A673 (cell line): ENCODE measurements around the gene GPR142. TPM values are rescaled to one million over a fixed set of nuclear protein-coding genes. Genes with fewer than 3 reads are reported as not detected.

Experiments
- BruUV-seq: library from RNA; stranded (reverse); fragments of 400-500 nt; replicated peaks from 2 replicates; lab custom pipeline; 2021; lab: Mats Ljungman, UMichigan
- CTCF ChIA-PET: fragments of 300-600 bp; sonication (Branson Sonifier 250); formaldehyde crosslinking; loops from one replicate; lab custom pipeline; 2022; ENCODE audit warnings: antibody characterized with exemption; lab: Charles Lee
- POLR2A ChIA-PET: fragments of 300-600 bp; sonication (Branson Sonifier 250); formaldehyde crosslinking; loops from one replicate; lab custom pipeline; 2022; ENCODE audit warnings: antibody characterized with exemption; ENCODE audit not compliant: low non-redundant PET; lab: Charles Lee
- DNase-seq: peaks from one replicate; pipeline ENCODE4 v3.0.0-alpha.2; 2015; ENCODE audit warnings: low spot score
- H3K27ac ChIP-seq: fragments of 200-600 bp; sonication (generic); 2 replicates; pipeline ENCODE4 v1.5.1; 2016; ENCODE audit warnings: mixed run types, low read depth, mild to moderate bottlenecking, mixed read lengths, antibody characterized with exemption, low read length; ENCODE audit not compliant: poor library complexity, severe bottlenecking
- H3K27me3 ChIP-seq: fragments of 200-600 bp; sonication (generic); replicated peaks from 2 replicates; pipeline ENCODE4 v1.6.1; 2017; ENCODE audit warnings: mixed run types, low read depth, mild to moderate bottlenecking, mixed read lengths, antibody characterized with exemption, low read length; ENCODE audit not compliant: insufficient read depth, poor library complexity
- H3K36me3 ChIP-seq: fragments of 200-600 bp; sonication (generic); 2 replicates; pipeline ENCODE4 v1.6.1; 2016; ENCODE audit warnings: mixed run types, mild to moderate bottlenecking, mixed read lengths, antibody characterized with exemption, low read length; ENCODE audit not compliant: insufficient read depth, poor library complexity, severe bottlenecking
- H3K4me1 ChIP-seq: fragments of 200-600 bp; sonication (generic); 2 replicates; pipeline ENCODE4 v1.6.1; 2017; ENCODE audit warnings: mixed run types, mild to moderate bottlenecking, mixed read lengths, antibody characterized with exemption, low read length; ENCODE audit not compliant: insufficient read depth, poor library complexity, severe bottlenecking
- H3K4me3 ChIP-seq: fragments of 200-600 bp; sonication (generic); 2 replicates; pipeline ENCODE4 v1.5.1; 2016; ENCODE audit warnings: low read depth, mixed run types, mild to moderate bottlenecking, mixed read lengths, low read length; ENCODE audit not compliant: poor library complexity, severe bottlenecking
- H3K9me3 ChIP-seq: fragments of 200-600 bp; sonication (generic); 2 replicates; pipeline ENCODE4 v1.6.1; 2016; ENCODE audit warnings: mixed run types, low read depth, mild to moderate bottlenecking, mixed read lengths, antibody characterized with exemption, low read length; ENCODE audit not compliant: poor library complexity, severe bottlenecking
- CTCF ChIP-seq: fragments of 300-800, 200-600 bp; sonication (generic); conservative IDR thresholded peaks from 2 replicates; pipeline ENCODE4 v1.5.1; 2017; ENCODE audit warnings: low read depth, mild to moderate bottlenecking, antibody characterized with exemption, low read length, moderate library complexity, mixed read lengths
- EZH2 ChIP-seq: fragments of 200-600 bp; sonication (generic); IDR thresholded peaks from 2 replicates; pipeline ENCODE4 v1.6.1; 2017; ENCODE audit warnings: borderline replicate concordance, low read depth, mild to moderate bottlenecking, mixed read lengths, antibody characterized with exemption, low read length; ENCODE audit not compliant: poor library complexity, severe bottlenecking
- intact Hi-C: fragments of 100-400 bp; cut with micrococcal nuclease; formaldehyde crosslinking; loops from one replicate; pipeline ENCODE4 v1.10.0; 2022; ENCODE audit not compliant: unreplicated experiment
- total RNA-seq: library from RNA; stranded (reverse); gene quantifications from 2 replicates; pipeline ENCODE4 v1.2.3, GENCODE V29; 2021

Gene GPR142
- total RNA-seq, 1 experiment from 2014 or later: 0.24 TPM

GRCh38 chr17:74332017-74332650, 35.2 kb upstream of the GPR142 start:
- DNase-seq: no peak
- CTCF ChIA-PET: no interaction called here
- no peaks in the 10 kb centered on the region for H3K9me3 ChIP-seq
- POLR2A ChIA-PET: no interaction called here
- H3K4me3 ChIP-seq: no peak overlapping the region
- intact Hi-C loops: no loop called here
- H3K27ac ChIP-seq: no peak overlapping the region
- BruUV-seq: no TSS peak
- no peaks in the 10 kb centered on the region for H3K36me3 ChIP-seq
- TF ChIP-seq CTCF: no peak
- no peak for TF ChIP-seq EZH2
- H3K27me3 ChIP-seq: no peaks in the 10 kb centered on the region
- H3K4me1 ChIP-seq: no peaks in the 10 kb centered on the region

GRCh38 chr17:74332763-74333283, 34.5 kb upstream of the GPR142 start:
- no peak for TF ChIP-seq EZH2
- no peak for TF ChIP-seq CTCF
- DNase-seq: no peak
- ChIA-PET POLR2A (no interaction called here), CTCF (no interaction called here)
- BruUV-seq: no TSS peak
- no peaks in the 10 kb centered on the region for H3K4me1 ChIP-seq
- no peaks in the 10 kb centered on the region for H3K36me3 ChIP-seq
- H3K27ac ChIP-seq: no peak overlapping the region
- intact Hi-C loops: no loop called here
- no peak overlapping the region for H3K4me3 ChIP-seq
- H3K27me3 ChIP-seq: no peaks in the 10 kb centered on the region
- no peaks in the 10 kb centered on the region for H3K9me3 ChIP-seq

DNA sequence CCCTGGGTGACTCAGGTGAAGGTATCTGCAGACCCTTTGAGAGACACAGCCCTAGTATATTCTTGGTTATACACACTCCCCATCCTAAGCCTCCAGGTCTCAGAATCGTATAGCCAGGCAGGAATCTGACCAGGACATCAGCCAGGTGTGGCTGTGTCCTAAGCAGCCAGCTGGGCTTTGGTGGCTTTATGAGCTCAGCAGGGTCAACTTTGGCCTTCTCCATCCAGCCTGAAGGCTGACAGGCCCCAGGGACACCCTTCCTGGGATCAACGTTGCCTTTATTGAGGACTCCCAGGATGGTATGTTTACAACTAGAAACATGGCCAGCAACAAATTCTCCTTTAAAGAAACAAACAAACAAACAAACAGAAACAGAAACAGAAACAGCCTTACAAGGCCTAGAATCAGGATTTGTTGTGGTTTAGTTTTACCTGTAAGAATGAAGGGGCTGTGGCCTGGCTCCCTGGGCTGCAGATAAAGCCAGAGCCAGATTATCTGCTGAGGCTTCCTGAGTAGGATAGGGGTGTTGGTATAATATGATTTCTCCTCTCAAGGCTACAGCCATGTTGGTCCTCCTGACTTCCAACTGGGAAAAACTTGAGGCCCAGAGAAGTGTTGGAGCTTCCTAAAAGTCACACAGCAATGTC, 32.8 kb upstream of the GPR142 start:
- no TSS peak for BruUV-seq
- TF ChIP-seq EZH2 (no peak), CTCF (no peak)
- DNase-seq: no peak
- intact Hi-C loops: no loop called here
- Histone ChIP-seq H3K4me1 (no peaks in the 10 kb centered on the region), H3K27ac (no peak overlapping the region), H3K9me3 (no peaks in the 10 kb centered on the region), H3K27me3 (no peaks in the 10 kb centered on the region), H3K4me3 (no peak overlapping the region), H3K36me3 (no peaks in the 10 kb centered on the region)
- ChIA-PET CTCF (no interaction called here), POLR2A (no interaction called here)
